ENCODE results near the gene SIAH2.

The SIAH2 gene

GRCh38 chr3:150733373-150733935, 29.5 kb downstream of the SIAH2 start:
- no peak for DNase-seq

- DNase-seq, result no peak
Observed at GRCh38 chr3:150729682-150730360, 33.1 kb downstream of the SIAH2 start.

- peak; percentile 26 for DNase-seq
Observed at GRCh38 chr3:150727653-150728502, 35.1 kb downstream of the SIAH2 start.

GRCh38 chr3:150725548-150725947, 37.4 kb downstream of the SIAH2 start:
- no peak for DNase-seq

GRCh38 chr3:150723946-150724345, 39.0 kb downstream of the SIAH2 start:
- peak; percentile 47 for DNase-seq

GRCh38 chr3:150722267-150722666, 40.7 kb downstream of the SIAH2 start:
- DNase-seq, result no peak

GRCh38 chr3:150721285-150722130, 41.5 kb downstream of the SIAH2 start:
- peak; percentile 72 for DNase-seq

- no peak for DNase-seq
Observed at GRCh38 chr3:150720444-150720843, 42.5 kb downstream of the SIAH2 start.

GRCh38 chr3:150710097-150710496, 52.9 kb downstream of the SIAH2 start:
- no peak for DNase-seq

GRCh38 chr3:150703756-150704344, 59.1 kb downstream of the SIAH2 start, which contains the start of gene ERICH6:
TSS of gene ERICH6 (minus strand) at chr3:150703920. CDS start at chr3:150703898, 22 bp downstream.
- DNase-seq, result peak; percentile 81

GRCh38 chr3:150703299-150703755, 59.6 kb downstream of the SIAH2 start:
- no peak for DNase-seq

GRCh38 chr3:150699068-150699639, 63.8 kb downstream of the SIAH2 start:
- DNase-seq, result no peak

GRCh38 chr3:150697646-150698045, 65.3 kb downstream of the SIAH2 start:
- no peak for DNase-seq

GRCh38 chr3:150691414-150692040, 71.4 kb downstream of the SIAH2 start:
- no peak for DNase-seq
